DOHH2 (cell line): ENCODE measurements around the gene TAF5.

Experiments
- H3F3A ChIP-seq: fragments of 200-600 bp; sonication (generic), shearing (Covaris generic); 2 replicates; pipeline ENCODE4 v1.6.0; 2016; ENCODE audit warnings: antibody characterized with exemption, mild to moderate bottlenecking; ENCODE audit not compliant: control insufficient read depth, insufficient read depth
- H3K27ac ChIP-seq: fragments of 200-600 bp; sonication (generic); 2 replicates; pipeline ENCODE4 v1.5.1; 2014; ENCODE audit warnings: low read depth, mild to moderate bottlenecking, low read length, moderate library complexity
- H3K27me3 ChIP-seq: fragments of 200-600 bp; sonication (generic); 2 replicates; pipeline ENCODE4 v1.6.1; 2014; ENCODE audit warnings: mild to moderate bottlenecking, low read length, mixed read lengths; ENCODE audit not compliant: control insufficient read depth
- H3K36me3 ChIP-seq: fragments of 200-600 bp; sonication (generic); 2 replicates; pipeline ENCODE4 v1.6.1; 2014; ENCODE audit warnings: mild to moderate bottlenecking, low read length, moderate library complexity, mixed read lengths; ENCODE audit not compliant: control insufficient read depth
- H3K4me1 ChIP-seq: fragments of 200-600 bp; sonication (generic); 2 replicates; pipeline ENCODE4 v1.6.1; 2014; ENCODE audit warnings: mild to moderate bottlenecking, low read length, mixed read lengths; ENCODE audit not compliant: control insufficient read depth
- H3K4me2 ChIP-seq: fragments of 200-600 bp; sonication (generic); 2 replicates; pipeline ENCODE4 v1.6.0; 2014; ENCODE audit warnings: mild to moderate bottlenecking, low read length, moderate library complexity
- H3K4me3 ChIP-seq: fragments of 200-600 bp; sonication (generic); 2 replicates; pipeline ENCODE4 v1.5.1; 2014; ENCODE audit warnings: mild to moderate bottlenecking, low read length, mixed read lengths
- H3K79me2 ChIP-seq: fragments of 200-600 bp; sonication (generic); 2 replicates; pipeline ENCODE4 v1.6.1; 2014; ENCODE audit warnings: mild to moderate bottlenecking, low read length, mixed read lengths; ENCODE audit not compliant: control insufficient read depth
- H3K9me2 ChIP-seq: fragments of 200-600 bp; sonication (generic); replicated peaks from 2 replicates; pipeline ENCODE4 v1.6.1; 2014; ENCODE audit warnings: mild to moderate bottlenecking, low read length, mixed read lengths; ENCODE audit not compliant: control insufficient read depth
- H3K9me3 ChIP-seq: fragments of 200-600 bp; sonication (generic); 2 replicates; pipeline ENCODE4 v1.6.1; 2014; ENCODE audit warnings: antibody characterized with exemption, low read length, mixed read lengths; ENCODE audit not compliant: control insufficient read depth, insufficient read depth
- H4K20me1 ChIP-seq: fragments of 200-600 bp; sonication (generic); 2 replicates; pipeline ENCODE4 v1.6.0; 2014; ENCODE audit warnings: low read depth, mild to moderate bottlenecking, antibody characterized with exemption, low read length, moderate library complexity; ENCODE audit not compliant: control insufficient read depth, insufficient read depth
- CTCF ChIP-seq: fragments of 200-600 bp; sonication (generic); IDR thresholded peaks from one replicate; pipeline ENCODE4 v1.5.1; 2014; ENCODE audit warnings: antibody characterized with exemption, mild to moderate bottlenecking, low read depth, low read length; ENCODE audit not compliant: poor library complexity, severe bottlenecking
- EZH2phosphoT487 ChIP-seq: fragments of 200-600 bp; sonication (generic); IDR thresholded peaks from 2 replicates; pipeline ENCODE4 v1.6.1; 2017; ENCODE audit warnings: borderline replicate concordance, mild to moderate bottlenecking, antibody characterized with exemption, low read length, moderate library complexity, mixed read lengths

Gene TAF5

GRCh38 chr10:103433858-103434257 lies 66.1 kb downstream of the TAF5 start:
- H3K27me3 ChIP-seq: no peaks in the 10 kb centered on the region
- peak overlapping the region; percentile 66 for H3K27ac ChIP-seq
- H3K4me2 ChIP-seq: peak overlapping the region; percentile 69; the same call in 1 of the 2 replicates
- no peak overlapping the region for H3K4me3 ChIP-seq
- H3F3A ChIP-seq: peaks cover 8% of the 10 kb centered on the region
- no peaks in the 10 kb centered on the region for H4K20me1 ChIP-seq
- peaks cover 15% of the 10 kb centered on the region for H3K79me2 ChIP-seq
- no peaks in the 10 kb centered on the region for H3K9me3 ChIP-seq
- peaks cover 39% of the 10 kb centered on the region for H3K4me1 ChIP-seq
- TF ChIP-seq CTCF (no peak), EZH2phosphoT487 (no peak)
- H3K36me3 ChIP-seq: peaks cover 89% of the 10 kb centered on the region
- no peaks in the 10 kb centered on the region for H3K9me2 ChIP-seq
